HL-60 (cell line): ENCODE measurements around the gene ASB15.

Experiments
- DNase-seq, 2 experiments: peaks; one replicate each; pipeline ENCODE4 v3.0.0-alpha.2; 2010 to 2020; ENCODE audit warnings: low read depth in 1 of 2, low spot score in 1 of 2
- H3K27ac ChIP-seq: fragments of 250-450 bp; sonication (Bioruptor Pico); replicated peaks from 2 replicates; pipeline ENCODE4 v1.5.1; 2020; ENCODE audit warnings: mild to moderate bottlenecking, moderate library complexity
- H3K27me3 ChIP-seq: fragments of 250-450 bp; sonication (Bioruptor Pico); 2 replicates; pipeline ENCODE4 v1.5.1; 2021; ENCODE audit warnings: mild to moderate bottlenecking, moderate library complexity; ENCODE audit not compliant: insufficient read depth, poor library complexity, severe bottlenecking
- H3K4me3 ChIP-seq: replicated peaks from 2 replicates; pipeline ENCODE4 v1.5.1; 2011; ENCODE audit warnings: mild to moderate bottlenecking, control low read depth, low read length; ENCODE audit not compliant: insufficient read depth
- CTCF ChIP-seq: IDR thresholded peaks from one replicate; pipeline ENCODE4 v1.5.1; 2011; ENCODE audit warnings: low read length, control low read depth, inconsistent platforms; ENCODE audit not compliant: insufficient read depth
- GABPA ChIP-seq: IDR thresholded peaks from 2 replicates; pipeline ENCODE4 v1.6.1; 2012; ENCODE audit warnings: low read depth
- POLR2AphosphoS5 ChIP-seq: IDR thresholded peaks from 2 replicates; pipeline ENCODE4 v1.6.1; 2012; ENCODE audit warnings: low read depth
- REST ChIP-seq: IDR thresholded peaks from 2 replicates; pipeline ENCODE4 v1.6.1; 2012; ENCODE audit warnings: low read depth; ENCODE audit not compliant: insufficient replicate concordance
- SPI1 ChIP-seq: IDR thresholded peaks from 2 replicates; pipeline ENCODE4 v1.6.1; 2012; ENCODE audit warnings: low read depth, mild to moderate bottlenecking, borderline replicate concordance

Gene ASB15

GRCh38 chr7:123677061-123677715 is 75.6 kb downstream of the ASB15 start:
- Histone ChIP-seq H3K27ac (no peak overlapping the region), H3K27me3 (no peaks in the 10 kb centered on the region), H3K4me3 (no peak overlapping the region)
- DNase-seq, result no peak
- TF ChIP-seq GABPA, result no peak
- no peak for TF ChIP-seq REST
- TF ChIP-seq CTCF, result no peak

GRCh38 chr7:123679614-123680013 is 78.0 kb downstream of the ASB15 start:
- TF ChIP-seq POLR2AphosphoS5 (no peak), CTCF (no peak), SPI1 (no peak), GABPA (no peak), REST (no peak)
- Histone ChIP-seq H3K27ac (no peak overlapping the region), H3K27me3 (no peaks in the 10 kb centered on the region)

GRCh38 chr7:123680580-123680979 is 79.0 kb downstream of the ASB15 start:
- TF ChIP-seq GABPA, result no peak
- no peak for TF ChIP-seq REST
- TF ChIP-seq SPI1, result no peak
- TF ChIP-seq CTCF, result no peak
- no peak for TF ChIP-seq POLR2AphosphoS5
- no peaks in the 10 kb centered on the region for H3K27me3 ChIP-seq
- DNase-seq, result no peak
- H3K4me3 ChIP-seq, result no peak overlapping the region
- H3K27ac ChIP-seq, result no peak overlapping the region

More at GRCh38 chr7:123679614-123680013, 78.0 kb downstream of the ASB15 start:
- H3K4me3 ChIP-seq, result no peak overlapping the region
- no peak for DNase-seq
